ENCODE measurements around the gene ACTR1A.

ACTR1A gene

DNA sequence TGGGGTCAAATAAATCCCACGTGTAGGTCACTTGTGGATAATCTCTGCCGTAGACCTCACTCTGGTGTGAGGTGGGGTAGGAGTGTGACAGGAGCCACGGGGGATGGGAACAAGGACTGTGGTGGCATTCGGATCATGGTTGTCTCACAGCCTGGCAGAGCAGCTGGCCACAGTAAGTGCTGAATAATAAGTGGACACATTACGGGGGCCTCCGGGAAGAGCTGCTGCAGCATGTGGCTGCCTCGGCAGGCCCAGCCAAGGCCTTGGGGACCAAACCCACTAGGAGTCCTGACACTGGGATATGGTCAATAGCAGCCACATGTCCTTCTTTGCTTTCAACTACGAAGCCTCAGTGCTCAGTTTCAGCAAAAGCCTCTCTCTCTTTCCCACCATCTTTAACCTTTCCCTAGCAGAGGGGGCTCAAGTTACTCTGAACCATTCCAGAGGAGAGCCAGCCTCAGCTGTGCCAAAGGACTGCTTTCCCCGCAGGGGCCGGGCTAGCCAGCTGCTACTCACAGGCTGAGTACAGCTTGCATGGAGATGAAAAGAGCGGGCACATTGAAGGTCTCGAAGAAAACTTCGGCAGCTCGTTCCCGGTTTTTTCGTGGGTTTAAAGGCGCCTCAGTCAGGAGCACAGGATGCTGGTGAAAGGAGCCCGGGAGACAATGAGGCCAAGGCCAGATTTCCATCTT is 17.3 kb downstream of the ACTR1A start:
- DNase-seq (ENCODE audit: low read depth): no peak

DNA sequence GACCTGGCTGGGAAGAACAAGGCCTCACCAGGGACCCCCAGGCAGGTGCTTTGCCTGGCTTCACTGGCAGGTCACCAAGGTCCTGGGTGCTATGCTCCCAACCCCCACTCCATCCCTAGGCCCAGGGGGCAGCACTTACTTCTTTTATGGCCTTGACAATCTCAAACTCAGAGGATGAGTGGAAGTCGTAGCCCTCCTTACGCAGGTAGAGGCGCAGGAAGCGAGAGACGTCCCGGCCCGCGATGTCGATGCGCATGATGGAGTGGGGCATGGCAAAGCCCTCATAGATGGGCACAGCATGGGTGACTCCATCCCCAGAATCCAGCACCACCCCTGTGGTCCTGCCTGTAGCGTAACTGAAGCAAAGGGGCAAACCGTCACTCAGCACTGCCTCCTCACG is 18.5 kb downstream of the ACTR1A start:
- DNase-seq (ENCODE audit: low read depth): no peak

DNA sequence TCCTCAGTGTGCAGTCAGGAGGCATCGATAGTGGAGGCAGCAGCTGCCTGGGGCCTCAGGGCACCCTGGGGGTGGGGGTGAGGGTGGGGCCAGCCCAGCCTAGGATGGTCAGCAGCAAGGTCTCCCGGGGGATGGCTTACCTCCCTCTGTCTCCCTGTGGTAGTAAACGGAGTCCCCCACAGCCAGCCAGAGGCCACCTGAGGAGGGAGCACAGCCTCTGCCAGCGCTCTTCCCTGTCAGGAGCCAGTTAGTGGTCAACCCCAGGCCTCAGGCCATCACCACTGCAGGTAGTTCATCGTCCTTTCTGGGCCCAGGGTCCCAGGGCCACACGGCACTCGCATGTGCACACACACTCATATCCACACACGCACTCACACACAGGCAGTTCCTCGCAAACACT is 22.1 kb downstream of the ACTR1A start:
- no peak for DNase-seq (ENCODE audit: low read depth)

DNA sequence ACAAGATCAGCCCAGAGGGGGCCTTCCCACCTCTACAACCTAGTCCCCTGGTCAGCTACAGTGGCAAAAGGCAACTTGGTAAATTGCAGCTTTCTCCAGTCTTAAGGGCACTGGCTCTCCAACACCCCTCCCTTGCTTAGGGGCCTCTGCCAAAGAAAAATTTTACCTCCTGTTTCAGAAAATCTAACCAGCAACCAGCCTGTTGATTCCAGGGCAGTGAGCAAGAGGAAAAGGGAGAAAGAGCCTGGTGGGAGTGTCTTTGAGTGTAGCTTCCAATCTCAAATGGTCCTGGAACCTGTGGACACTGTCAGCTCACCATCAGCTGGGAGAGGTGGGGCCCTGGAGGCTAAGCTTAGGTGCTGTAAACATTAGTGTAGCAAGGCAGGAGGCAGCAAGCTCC is 22.9 kb downstream of the ACTR1A start:
- DNase-seq (ENCODE audit: low read depth): no peak

DNA sequence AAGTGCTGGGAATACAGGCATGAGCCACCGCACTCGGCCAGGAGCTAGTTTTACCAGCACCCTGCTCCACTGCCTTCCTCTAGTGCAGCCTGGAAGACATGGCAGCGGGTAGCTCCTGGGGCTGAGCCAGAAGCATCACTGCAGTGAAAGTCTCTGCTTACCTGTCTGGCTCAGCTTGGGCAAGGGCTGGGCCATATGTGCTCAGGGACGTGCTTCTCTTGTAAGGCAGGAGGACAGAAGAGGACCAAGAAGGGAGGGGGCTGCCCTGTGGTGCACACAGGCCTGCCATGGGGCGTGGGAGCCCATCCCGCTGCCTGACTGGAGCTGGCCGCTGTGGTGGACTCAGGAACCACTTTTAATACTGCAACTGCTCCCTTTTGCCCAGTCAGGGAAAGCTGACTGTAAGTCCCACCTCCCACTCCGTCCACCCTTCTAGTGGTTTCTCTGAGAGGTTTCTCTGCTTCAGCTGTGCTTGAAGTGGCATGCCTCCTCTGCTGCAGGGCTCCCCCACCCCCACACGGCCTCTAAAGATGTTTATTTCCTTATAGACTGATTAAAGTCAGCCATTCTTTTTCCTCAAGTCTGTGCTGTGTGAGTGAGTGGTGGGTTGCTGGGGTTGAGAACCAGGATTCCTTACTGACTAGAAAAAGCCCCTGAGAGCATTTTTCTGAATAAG is 25.9 kb downstream of the ACTR1A start:
- no peak for DNase-seq (ENCODE audit: low read depth)

DNA sequence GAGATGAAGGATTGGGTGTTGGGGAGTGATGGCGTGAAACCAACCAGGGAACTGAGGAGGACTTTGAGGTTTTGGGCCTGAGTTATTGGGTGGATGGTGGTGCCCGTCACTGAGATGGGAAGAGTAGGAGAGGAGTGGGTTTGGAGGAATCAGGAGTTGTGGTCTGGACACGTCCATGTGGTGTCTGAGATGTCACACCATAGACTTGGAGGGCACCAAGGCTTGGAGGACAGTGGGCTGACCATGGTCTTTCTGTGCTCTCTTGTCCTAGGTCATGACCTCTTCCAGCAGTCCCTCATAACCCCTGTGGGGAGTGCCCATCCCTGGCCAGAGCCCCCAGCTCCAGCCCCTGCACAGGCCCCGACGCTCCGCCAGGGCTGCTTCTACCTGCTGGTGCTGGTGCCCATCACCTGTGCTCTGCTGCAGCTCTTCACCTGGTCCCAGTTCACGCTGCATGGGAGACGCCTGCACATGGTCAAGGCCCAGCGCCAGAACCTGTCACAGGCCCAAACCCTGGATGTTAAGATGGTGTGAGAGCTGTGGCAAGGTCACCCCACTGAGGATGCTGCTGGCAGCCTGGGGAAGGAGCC is 27.0 kb downstream of the ACTR1A start:
- DNase-seq (ENCODE audit: low read depth): no peak

DNA sequence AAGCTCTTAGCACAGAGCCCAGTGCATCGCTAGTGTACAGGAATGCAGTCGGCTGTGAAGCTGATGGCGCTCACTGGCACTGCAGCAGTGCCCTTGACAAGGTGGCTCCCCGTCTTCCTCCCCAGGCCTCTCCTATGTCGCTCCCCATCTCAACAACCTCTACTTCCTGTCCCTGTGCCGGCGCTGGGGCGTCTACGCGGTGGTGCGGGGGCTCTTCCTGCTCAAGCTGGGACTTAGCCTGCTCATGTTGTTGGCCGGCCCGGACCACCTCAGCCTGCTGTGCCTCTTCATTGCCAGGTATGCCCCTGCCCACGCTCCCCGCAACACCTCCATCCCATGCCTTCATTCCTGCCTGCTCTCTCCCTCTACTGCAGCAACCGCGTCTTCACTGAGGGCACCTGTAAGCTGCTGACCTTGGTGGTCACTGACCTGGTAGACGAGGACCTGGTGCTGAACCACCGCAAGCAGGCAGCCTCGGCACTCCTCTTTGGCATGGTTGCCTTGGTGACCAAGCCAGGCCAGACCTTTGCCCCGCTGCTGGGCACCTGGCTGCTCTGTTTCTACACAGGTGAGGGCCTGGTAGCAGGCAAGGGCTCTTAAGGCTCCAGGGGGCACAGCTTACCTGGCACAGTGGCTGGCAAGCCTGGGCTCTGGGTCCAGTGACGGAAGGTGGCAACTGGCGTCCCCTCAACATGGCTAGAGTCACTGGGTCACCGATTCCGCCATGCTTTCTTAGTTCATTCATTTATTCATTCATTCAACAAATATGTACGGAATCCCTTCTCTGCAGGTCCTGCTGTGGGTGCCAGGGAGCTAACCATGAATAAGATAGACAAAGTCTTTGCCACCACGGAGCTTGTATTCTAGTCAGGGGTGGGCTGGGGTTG is 28.8 kb downstream of the ACTR1A start:
- DNase-seq (ENCODE audit: low read depth): no peak

DNA sequence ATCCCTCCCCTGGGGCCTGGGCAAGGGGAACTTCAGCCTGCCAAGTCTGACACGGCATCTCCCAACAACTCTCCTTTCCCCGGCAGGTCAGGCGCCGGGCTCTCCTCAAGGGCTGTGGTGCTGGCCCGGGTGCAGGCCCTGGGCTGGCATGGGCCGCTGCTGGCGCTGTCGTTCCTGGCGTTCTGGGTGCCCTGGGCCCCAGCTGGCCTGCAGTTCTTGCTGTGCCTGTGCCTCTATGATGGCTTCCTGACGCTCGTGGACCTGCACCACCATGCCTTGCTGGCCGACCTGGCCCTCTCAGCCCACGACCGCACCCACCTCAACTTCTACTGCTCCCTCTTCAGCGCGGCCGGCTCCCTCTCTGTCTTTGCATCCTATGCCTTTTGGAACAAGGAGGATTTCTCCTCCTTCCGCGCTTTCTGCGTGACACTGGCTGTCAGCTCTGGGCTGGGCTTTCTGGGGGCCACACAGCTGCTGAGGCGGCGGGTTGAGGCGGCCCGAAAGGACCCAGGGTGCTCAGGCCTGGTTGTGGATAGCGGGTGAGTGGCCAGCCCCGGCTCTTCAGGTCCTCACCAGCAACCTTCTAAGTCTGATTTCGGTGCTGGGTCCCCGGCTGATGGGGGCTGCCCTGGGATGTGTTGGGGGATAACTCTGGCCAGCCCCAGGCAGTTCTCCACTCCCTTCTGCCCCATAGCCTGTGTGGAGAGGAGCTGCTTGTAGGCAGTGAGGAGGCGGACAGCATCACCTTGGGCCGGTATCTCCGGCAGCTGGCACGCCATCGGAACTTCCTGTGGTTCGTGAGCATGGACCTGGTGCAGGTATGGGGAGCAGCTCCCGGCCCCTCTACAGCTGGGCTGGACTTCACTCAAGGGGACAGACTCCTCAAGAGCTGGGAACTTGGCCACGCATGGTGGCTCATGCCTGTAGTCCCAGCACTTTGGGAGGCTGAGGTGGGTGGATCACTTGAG is 31.6 kb downstream of the ACTR1A start:
- no peak for DNase-seq (ENCODE audit: low read depth)

DNA sequence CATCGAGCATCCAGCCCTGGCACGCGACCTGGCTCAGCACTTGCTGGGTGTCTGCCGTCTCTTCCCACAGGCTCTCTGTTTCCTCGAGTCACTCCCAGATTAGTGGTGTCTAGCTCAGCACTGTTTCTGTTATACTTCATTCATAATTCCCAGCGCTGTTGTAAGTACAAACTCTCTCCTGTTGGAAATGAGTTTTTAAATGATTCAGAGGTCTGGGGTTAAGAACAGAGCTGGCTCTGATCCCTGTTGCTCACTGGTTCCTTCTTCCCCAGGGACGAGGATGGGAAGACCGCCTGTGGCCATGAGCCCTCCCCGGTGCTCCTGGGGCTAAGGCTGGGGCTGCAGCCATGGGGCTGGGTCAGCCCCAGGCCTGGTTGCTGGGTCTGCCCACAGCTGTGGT is 33.8 kb downstream of the ACTR1A start:
- DNase-seq (ENCODE audit: low read depth): peak; percentile 69

DNA sequence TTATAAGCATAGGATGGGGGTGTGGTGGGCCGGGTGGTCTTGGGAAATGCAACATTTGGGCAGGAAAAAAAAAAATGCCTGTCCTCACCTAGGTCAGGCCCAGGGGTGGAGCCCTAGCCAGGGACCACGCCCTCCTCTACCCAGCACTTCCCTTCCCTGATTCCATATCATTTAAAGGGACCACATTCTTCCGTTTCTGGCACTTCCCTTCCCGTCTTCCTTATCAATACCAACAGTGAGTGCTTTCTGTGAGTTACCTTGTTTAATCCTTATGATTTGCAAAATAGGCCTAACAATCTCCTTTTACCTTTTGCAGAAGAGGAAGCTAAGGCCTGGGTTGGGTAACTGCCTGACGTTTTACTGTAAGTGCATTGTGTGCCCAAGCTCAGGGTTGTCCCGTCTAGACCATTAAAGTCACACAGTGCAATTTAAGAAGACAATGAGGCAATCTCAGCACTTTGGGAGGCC is 34.5 kb downstream of the ACTR1A start:
- no peak for DNase-seq (ENCODE audit: low read depth)

DNA sequence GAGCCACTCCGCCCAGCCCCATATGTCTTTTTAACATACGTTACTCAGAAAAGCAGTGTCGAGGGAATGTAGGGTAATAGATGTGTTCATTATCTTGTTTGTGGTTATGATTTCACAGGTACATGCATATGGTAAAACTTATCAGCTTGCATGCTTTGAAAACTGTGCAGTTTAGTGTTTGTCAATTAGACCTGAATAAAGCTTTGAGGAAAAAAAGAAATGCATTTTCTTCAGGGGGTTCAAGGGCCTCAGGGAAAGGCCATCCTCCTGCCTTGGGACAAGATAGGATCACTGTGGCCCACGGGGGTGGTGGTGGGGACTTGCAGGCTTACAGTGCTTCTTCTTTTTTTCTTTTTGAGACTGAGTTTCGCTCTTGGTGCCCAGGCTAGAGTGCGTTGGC is 35.2 kb downstream of the ACTR1A start:
- no peak for DNase-seq (ENCODE audit: low read depth)

DNA sequence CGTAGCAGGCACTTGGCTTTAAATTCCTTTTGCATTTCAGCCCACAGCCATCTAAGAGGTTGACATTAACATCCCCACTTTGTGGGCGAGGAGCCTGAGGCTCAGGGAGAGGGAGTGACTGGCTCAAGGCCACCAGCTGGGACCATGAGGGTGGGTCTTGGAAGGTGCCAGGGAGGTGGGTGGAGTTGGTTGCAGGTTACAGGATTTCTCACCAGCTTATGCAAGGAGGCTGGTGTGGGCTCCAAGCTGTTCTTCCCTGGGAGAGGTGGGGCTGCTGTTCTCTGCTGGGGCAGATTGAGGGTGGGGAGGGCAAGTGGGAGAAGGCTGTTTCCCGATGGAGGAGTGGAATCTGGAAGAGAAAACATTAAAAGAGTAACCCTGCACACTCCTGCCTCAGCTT is 37.0 kb downstream of the ACTR1A start:
- no peak for DNase-seq (ENCODE audit: low read depth)

DNA sequence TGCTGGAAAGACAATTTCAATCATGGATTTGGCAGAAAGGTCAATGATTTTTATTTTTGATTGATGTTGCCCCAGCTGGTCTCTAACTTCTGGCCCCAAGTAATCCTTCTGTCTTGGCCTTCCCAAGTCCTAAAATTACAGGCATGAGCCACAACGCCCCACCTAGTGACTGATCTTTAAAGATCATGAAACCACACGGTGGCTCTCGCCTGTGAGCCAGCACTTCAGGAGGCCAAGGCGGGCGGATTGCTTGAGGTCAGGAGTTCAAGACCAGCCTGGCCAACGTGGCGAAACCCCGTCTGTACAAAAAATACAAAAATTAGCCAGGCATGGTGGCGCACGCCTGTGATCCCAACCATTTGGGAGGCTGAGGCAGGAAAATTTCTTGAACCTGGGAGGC is 38.5 kb downstream of the ACTR1A start:
- DNase-seq (ENCODE audit: low read depth): no peak

DNA sequence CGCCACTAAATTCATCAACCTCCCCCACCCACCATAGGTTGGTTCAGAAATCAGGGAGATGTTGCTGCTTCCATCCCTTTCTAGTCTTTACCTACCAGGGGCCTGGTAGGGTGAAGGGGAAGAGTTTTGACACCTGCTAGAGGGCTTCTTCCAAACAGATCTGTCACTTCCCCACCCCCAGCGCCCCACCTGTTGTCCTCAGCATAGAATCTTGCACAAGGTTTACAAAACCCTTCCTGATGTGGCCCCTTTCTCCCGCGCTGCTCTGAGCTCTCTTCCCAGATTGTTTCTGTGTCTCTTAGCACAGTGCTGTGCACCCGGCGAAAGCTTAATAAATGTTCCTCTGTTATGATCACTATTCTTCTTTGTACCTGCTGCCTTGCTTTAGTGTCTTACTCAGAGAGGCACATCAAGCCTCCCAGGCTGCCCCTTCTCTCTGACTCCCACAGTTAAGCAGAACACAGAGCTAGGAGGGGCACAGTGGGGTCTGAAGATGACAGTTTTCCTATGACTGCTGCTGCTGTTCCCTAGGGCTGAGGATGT is 39.9 kb downstream of the ACTR1A start:
- no peak for DNase-seq (ENCODE audit: low read depth)

DNA sequence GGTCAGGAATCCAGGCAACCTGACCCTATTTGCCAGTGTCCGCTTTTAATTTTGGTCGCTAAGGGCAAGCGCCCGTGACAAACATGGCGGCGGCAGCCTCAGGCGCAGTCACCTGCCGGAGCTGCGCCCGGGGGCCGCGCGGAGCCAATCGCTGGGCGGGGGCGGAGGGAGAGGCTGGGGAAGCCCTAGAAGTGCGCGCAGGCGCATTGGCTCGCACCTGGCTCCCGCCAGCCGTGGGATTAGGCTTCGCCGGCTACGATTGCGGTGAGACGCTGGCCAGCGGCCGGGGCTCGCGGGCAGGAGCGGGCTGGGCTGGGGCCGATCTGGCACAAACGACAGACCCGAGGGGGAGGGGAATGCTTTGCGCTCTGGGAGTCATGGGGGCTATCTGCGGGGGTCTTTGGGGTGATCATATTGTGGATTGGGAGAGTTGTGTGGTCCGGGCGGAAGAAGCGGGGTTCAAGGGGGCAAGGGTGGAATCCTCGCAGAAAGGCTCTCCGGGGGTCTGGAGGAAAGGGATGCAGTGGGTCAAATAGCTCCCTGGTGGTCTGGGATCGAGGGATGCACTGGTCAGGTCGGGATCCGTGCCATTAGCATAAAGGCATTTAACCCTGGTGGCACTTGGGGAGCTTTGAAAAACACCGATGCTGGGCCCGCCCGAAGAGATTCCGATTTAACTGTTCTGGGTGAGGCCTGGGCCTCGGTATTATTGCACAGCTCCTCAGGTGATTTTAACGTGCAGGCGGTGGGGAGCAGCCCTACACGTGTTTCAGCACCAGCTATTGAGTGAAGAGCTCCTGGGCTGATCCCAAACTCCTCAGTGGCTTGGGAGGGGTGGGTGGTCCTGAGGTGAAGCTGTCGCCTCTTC is 41.1 kb downstream of the ACTR1A start:
- peak; percentile 69 for DNase-seq (ENCODE audit: low read depth)

DNA sequence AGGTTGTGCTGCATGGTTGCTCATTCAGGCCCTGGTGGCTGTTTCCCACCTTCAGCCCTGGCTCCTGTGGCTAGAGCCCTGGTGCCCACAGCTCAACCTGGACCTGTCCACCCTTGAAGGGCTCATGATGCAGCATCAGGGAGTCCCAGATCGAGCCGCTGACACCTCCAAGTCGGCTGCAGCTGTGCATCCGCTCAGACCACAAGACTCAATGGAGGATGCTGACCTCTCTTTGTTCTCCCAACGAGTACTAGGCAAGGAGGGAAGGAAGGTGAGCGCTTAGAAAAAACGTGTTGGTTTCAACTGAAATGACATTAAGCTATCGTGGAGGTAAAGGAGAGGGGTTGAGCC is 41.7 kb downstream of the ACTR1A start:
- DNase-seq (ENCODE audit: low read depth): no peak

DNA sequence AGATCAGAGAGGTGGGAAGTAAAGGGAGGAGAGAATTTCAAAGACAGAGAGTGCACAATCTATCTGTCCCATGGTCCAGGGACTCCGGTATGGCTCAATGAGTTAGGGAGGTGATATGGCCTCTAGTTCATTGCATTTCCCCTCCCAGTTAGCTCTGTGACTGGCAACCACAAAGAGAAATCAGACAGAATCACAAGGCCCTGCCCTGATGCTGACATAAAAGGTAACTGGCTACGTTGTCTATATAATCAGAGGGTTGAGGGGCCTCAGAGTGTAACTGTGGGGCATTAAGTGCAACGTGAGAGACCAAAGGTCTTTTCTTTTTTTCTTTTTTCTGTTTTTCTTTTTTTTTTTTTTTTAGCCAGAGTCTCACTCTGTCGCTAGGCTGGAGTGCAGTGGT is 43.9 kb downstream of the ACTR1A start:
- DNase-seq (ENCODE audit: low read depth): no peak

DNA sequence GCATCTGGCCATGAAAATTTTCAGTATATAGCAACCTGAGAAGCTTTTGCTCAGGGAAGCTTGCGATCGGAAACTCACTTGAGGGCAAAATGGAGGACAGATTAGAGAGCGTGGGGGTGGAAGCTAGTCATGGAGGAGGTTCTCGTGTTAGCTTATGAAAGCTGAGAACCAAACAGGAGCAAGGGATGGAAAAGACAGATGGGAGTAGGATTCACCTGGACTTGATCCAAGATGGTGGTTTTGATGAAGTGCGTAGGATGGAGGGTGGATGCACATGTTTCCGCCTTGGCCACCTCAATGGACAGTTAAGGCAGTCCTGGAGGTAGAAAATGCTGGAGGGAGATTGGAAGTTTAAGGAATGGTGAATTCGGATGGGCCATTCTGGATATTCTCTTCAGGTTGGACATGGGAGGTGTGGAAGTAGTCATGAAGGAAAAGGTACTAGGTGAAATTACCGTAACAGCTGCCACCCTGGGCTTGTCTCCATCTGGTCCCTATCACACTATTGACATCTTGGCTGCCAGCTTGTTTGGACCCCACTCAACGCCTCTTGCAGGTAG is 44.8 kb downstream of the ACTR1A start:
- no peak for DNase-seq (ENCODE audit: low read depth)

DNA sequence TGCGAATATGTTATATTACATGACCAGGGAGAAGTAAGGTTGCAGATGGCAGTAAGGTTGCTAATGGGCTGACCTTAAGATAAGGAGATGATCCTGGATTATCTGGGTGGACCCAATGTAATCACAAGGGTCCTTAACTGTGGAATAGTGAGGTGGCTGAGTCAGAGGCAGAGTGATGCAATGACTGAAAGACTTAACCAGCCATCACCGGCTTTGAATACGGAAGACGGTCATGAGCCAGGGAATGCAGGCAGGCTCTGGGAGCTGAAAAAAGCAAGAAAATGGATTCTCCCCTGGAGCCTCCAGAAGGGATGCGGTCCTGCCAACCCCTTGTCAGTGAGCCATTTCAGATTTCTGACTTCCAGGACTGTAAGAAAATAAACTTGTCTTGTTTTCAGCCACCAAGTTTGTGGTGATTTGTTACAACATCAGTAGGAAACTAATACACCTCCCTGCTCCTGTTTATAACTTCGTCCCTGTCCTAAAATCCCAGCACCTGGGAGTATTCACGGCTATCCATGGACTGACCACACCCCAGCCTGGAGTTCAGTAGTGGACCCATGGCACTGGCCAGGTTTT is 46.5 kb downstream of the ACTR1A start:
- peak; percentile 95 for DNase-seq (ENCODE audit: low read depth)
